Vagina (tissue), 2 donors: ENCODE results near the gene ALG3. TPM values are rescaled to one million over a fixed set of nuclear protein-coding genes. Genes with fewer than 3 reads are reported as not detected.
A peak's percentile ranks its signal among the peaks of the same experiment; 100 is the strongest.

ENCODE experiments used
- DNase-seq, 2 donors: peaks; one replicate each; pipeline ENCODE4 v3.0.0-alpha.2; 2017; ENCODE audit errors: extremely low spot score in 2 of 2
- H3K27ac ChIP-seq: fragments of 200-600 bp; sonication (generic); one replicate; pipeline ENCODE4 v1.5.1; 2019
- H3K27me3 ChIP-seq: fragments of 200-600 bp; sonication (generic); one replicate; pipeline ENCODE4 v1.5.1; 2019
- H3K36me3 ChIP-seq, 2 donors: fragments of 200-600 bp; sonication (generic); one replicate each; pipeline ENCODE4 v1.5.1; 2017 to 2019
- H3K4me1 ChIP-seq: fragments of 200-600 bp; sonication (generic); one replicate; pipeline ENCODE4 v1.5.1; 2019
- H3K4me3 ChIP-seq, 2 donors: fragments of 200-600 bp; sonication (generic); 1 replicate in 1 of 2; 2 replicates in 1 of 2; pipeline ENCODE4 v1.5.1; 2016 to 2019
- H3K9me3 ChIP-seq: fragments of 200-600 bp; sonication (generic); one replicate; pipeline ENCODE4 v1.5.1; 2019
- CTCF ChIP-seq, 3 experiments: fragments of 450-650 bp in 2 of 3; fragments of 200-600 bp in 1 of 3; sonication (generic) in 1 of 3; IDR thresholded peaks; one replicate each; pipeline ENCODE4 v1.5.1; 2017 to 2019; ENCODE audit warnings: antibody characterized with exemption in 3 of 3, mild to moderate bottlenecking in 2 of 3, moderate library complexity in 2 of 3
- POLR2A ChIP-seq, 2 donors: fragments of 450-650 bp; IDR thresholded peaks; one replicate each; pipeline ENCODE4 v1.6.1; 2017; ENCODE audit warnings: antibody characterized with exemption in 2 of 2, mild to moderate bottlenecking in 2 of 2, moderate library complexity in 2 of 2
- POLR2AphosphoS5 ChIP-seq, 2 donors: sonication (generic); formaldehyde crosslinking; IDR thresholded peaks; one replicate each; pipeline ENCODE4 v1.9.0; 2017; ENCODE audit warnings: antibody characterized with exemption in 2 of 2, mild to moderate bottlenecking in 2 of 2, low read depth in 1 of 2; ENCODE audit not compliant: insufficient read depth in 1 of 2
- intact Hi-C: fragments of 100-400 bp; cut with DNase I; formaldehyde crosslinking; loops from one replicate; pipeline ENCODE4 v1.15.1; 2023
- total RNA-seq: library from RNA; depleted of rRNA; stranded (reverse); fragments of >200 nt; gene quantifications from one replicate; pipeline ENCODE4 v1.2.3, GENCODE V29; 2016

The ALG3 gene
- total RNA-seq, 1 donor from 2014 or later: 58.2 TPM

GRCh38 chr3:184234224-184234623 is 14.5 kb downstream of the ALG3 start:
- Histone ChIP-seq H3K4me1 (peaks cover 12% of the 10 kb centered on the region), H3K36me3 (no peaks in the 10 kb centered on the region), H3K27me3 (peaks cover 19% of the 10 kb centered on the region), H3K4me3 (no peak overlapping the region), H3K27ac (no peak overlapping the region), H3K9me3 (no peaks in the 10 kb centered on the region)
- TF ChIP-seq POLR2A (IDR thresholded peaks at IDR 0.05): no peak
- TF ChIP-seq POLR2AphosphoS5 (IDR thresholded peaks at IDR 0.05; ENCODE audit: insufficient read depth in 1 of 2, low read depth in 1 of 2): no peak
- TF ChIP-seq CTCF (IDR thresholded peaks at IDR 0.05): no peak
- intact Hi-C loops: no loop called here
- DNase-seq: no peak

GRCh38 chr3:184233127-184233843 is 15.5 kb downstream of the ALG3 start:
- no peak for TF ChIP-seq POLR2A (IDR thresholded peaks at IDR 0.05)
- TF ChIP-seq CTCF (IDR thresholded peaks at IDR 0.05): no peak
- no peak for TF ChIP-seq POLR2AphosphoS5 (IDR thresholded peaks at IDR 0.05; ENCODE audit: insufficient read depth in 1 of 2, low read depth in 1 of 2)
- no peak for DNase-seq
- Histone ChIP-seq H3K27ac (no peak overlapping the region), H3K36me3 (no peaks in the 10 kb centered on the region), H3K4me1 (peaks cover 19% of the 10 kb centered on the region), H3K9me3 (no peaks in the 10 kb centered on the region), H3K27me3 (peaks cover 23% of the 10 kb centered on the region), H3K4me3 (no peak overlapping the region)
- intact Hi-C loops: no loop called here

GRCh38 chr3:184231671-184232070 is 17.1 kb downstream of the ALG3 start:
- no peak overlapping the region for H3K27ac ChIP-seq
- H3K36me3 ChIP-seq: no peaks in the 10 kb centered on the region
- peaks cover 19% of the 10 kb centered on the region for H3K4me1 ChIP-seq
- DNase-seq: no peak
- peaks cover 23% of the 10 kb centered on the region for H3K27me3 ChIP-seq
- intact Hi-C loops: no loop called here
- H3K9me3 ChIP-seq: no peaks in the 10 kb centered on the region
- TF ChIP-seq POLR2A (IDR thresholded peaks at IDR 0.05) (no peak), CTCF (IDR thresholded peaks at IDR 0.05) (no peak), POLR2AphosphoS5 (IDR thresholded peaks at IDR 0.05; ENCODE audit: insufficient read depth in 1 of 2, low read depth in 1 of 2) (no peak)
- H3K4me3 ChIP-seq: no peak overlapping the region

- H3K4me3 ChIP-seq: peak overlapping the region; percentile 44 to 47
- DNase-seq: no peak
- intact Hi-C loops: no loop called here
- H3K36me3 ChIP-seq: no peaks in the 10 kb centered on the region
- no peak overlapping the region for H3K27ac ChIP-seq
- peaks cover 23% of the 10 kb centered on the region for H3K27me3 ChIP-seq
- TF ChIP-seq POLR2AphosphoS5 (IDR thresholded peaks at IDR 0.05; ENCODE audit: insufficient read depth in 1 of 2, low read depth in 1 of 2) (no peak), CTCF (IDR thresholded peaks at IDR 0.05) (no peak), POLR2A (IDR thresholded peaks at IDR 0.05) (no peak)
- H3K4me1 ChIP-seq: peaks cover 19% of the 10 kb centered on the region
- H3K9me3 ChIP-seq: no peaks in the 10 kb centered on the region
Measured at GRCh38 chr3:184230603-184231528, 17.9 kb downstream of the ALG3 start.
